NOMO-1 treated with DMSO at 0.1 percent for 48 hours (cell line): ENCODE measurements around the gene SPEG.

Experiments
- DNase-seq: peaks from one replicate; lab custom pipeline; 2025; ENCODE audit not compliant: unreplicated experiment; lab: John Stamatoyannopoulos, UW

The SPEG gene

GRCh38 chr2:219423652-219424377 is 10.8 kb upstream of the SPEG start:
- DNase-seq = no peak

GRCh38 chr2:219425238-219426067 is 9.2 kb upstream of the SPEG start:
- no peak for DNase-seq

- DNase-seq = no peak
Observed at GRCh38 chr2:219426068-219426443, 8.6 kb upstream of the SPEG start.

GRCh38 chr2:219426534-219427136 is 8.0 kb upstream of the SPEG start:
- DNase-seq = no peak

- DNase-seq = no peak
Observed at GRCh38 chr2:219428469-219428868, 6.2 kb upstream of the SPEG start.

- DNase-seq = no peak
Observed at GRCh38 chr2:219429958-219430606, 4.6 kb upstream of the SPEG start.

- DNase-seq = no peak
Observed at GRCh38 chr2:219430633-219431615, 3.7 kb upstream of the SPEG start.

GRCh38 chr2:219433666-219434467 is 776 bp upstream of the SPEG start:
- peak; percentile 64 for DNase-seq

GRCh38 chr2:219434468-219434717 is 250 bp upstream of the SPEG start:
- DNase-seq = no peak

GRCh38 chr2:219435701-219436100 is 1.1 kb downstream of the SPEG start:
- no peak for DNase-seq

GRCh38 chr2:219436491-219436890 is 1.8 kb downstream of the SPEG start:
- DNase-seq = no peak

GRCh38 chr2:219437141-219437540 is 2.5 kb downstream of the SPEG start:
- no peak for DNase-seq

- no peak for DNase-seq
Observed at GRCh38 chr2:219437690-219438206, 3.1 kb downstream of the SPEG start.

GRCh38 chr2:219438453-219438852 is 3.8 kb downstream of the SPEG start:
- DNase-seq = no peak

GRCh38 chr2:219439506-219439905 is 4.9 kb downstream of the SPEG start:
- DNase-seq = no peak

GRCh38 chr2:219440388-219441256 is 6.0 kb downstream of the SPEG start:
- DNase-seq = no peak

- peak; percentile 29 for DNase-seq
Observed at GRCh38 chr2:219441451-219442255, 7.0 kb downstream of the SPEG start.
